Muscle layer of colon (tissue), 2 donors: ENCODE results near the gene GPC6.

ENCODE experiments used
- H3K27ac ChIP-seq: one replicate; pipeline ENCODE4 v1.7.0; 2013; ENCODE audit warnings: low read depth, mild to moderate bottlenecking, low read length, moderate library complexity
- H3K27me3 ChIP-seq, 2 donors: one replicate each; pipeline ENCODE4 v1.7.0; 2013; ENCODE audit warnings: low read length in 2 of 2, mild to moderate bottlenecking in 2 of 2; ENCODE audit not compliant: insufficient read depth in 2 of 2, control insufficient read depth in 1 of 2
- H3K36me3 ChIP-seq: one replicate; pipeline ENCODE4 v1.7.0; 2013; ENCODE audit warnings: mild to moderate bottlenecking, low read length; ENCODE audit not compliant: insufficient read depth
- H3K4me1 ChIP-seq: one replicate; pipeline ENCODE4 v1.7.0; 2013; ENCODE audit warnings: mild to moderate bottlenecking, low read length; ENCODE audit not compliant: insufficient read depth
- H3K4me3 ChIP-seq, 2 donors: one replicate each; pipeline ENCODE4 v1.7.0; 2013; ENCODE audit warnings: low read length in 2 of 2, low read depth in 1 of 2, mild to moderate bottlenecking in 1 of 2, moderate library complexity in 1 of 2
- H3K9ac ChIP-seq: one replicate; pipeline ENCODE4 v1.7.0; 2013; ENCODE audit warnings: low read length
- H3K9me3 ChIP-seq: one replicate; pipeline ENCODE4 v1.7.0; 2013; ENCODE audit warnings: mild to moderate bottlenecking, low read length
- donor health status: abdominal sarcoma.
- donor health status: Adenocarcinoma of cecum.

The GPC6 gene

DNA sequence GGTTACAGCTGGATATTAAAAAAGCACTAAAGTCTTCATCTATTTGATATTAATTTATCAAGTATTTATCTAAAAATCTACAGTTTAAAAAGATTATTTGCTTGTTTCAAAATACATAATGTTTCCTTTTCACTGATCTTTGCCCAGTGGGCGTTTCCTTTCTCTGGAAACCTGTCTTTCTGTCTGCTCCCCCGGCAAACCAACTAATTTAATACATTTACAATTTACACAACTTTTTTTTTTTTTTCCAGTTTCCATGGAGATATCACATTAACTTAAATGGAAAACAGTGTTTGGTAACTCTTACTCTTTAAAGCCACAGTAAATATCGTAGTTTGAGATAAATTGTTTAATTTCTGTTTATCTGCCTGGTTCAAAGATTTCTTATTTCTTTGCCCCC is 5.3 kb downstream of the GPC6 start:
- H3K27ac ChIP-seq = no peak overlapping the region
- no peak overlapping the region for H3K9ac ChIP-seq
- peaks cover 22% of the 10 kb centered on the region for H3K4me1 ChIP-seq

DNA sequence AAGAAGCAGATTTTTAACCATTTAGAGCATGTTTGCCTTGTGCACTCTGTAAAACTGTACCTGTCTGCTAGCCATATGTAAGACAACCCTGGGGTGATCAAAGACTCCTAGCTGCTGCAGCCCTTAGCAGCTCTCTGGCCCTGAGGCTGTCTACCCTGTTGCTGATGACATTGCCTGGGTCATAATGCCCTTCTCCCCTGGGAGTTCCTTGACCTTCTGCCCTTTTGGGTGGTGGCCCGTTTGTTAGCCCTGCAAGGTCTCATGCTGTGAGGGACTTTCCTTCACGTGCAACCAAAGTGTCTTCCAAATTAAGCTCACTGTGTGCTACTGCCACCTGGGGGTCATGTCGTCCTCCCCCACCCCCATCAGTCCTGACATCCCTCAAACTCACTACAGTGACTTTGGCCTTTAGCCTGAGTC is 7.4 kb downstream of the GPC6 start:
- no peak overlapping the region for H3K4me3 ChIP-seq

More for the DNA sequence above, 5.3 kb downstream of the GPC6 start:
- Histone ChIP-seq H3K4me3 (no peak overlapping the region), H3K9me3 (no peaks in the 10 kb centered on the region), H3K27me3 (peaks cover 0 to 4% of the 10 kb centered on the region in 2 donors), H3K36me3 (no peaks in the 10 kb centered on the region)

DNA sequence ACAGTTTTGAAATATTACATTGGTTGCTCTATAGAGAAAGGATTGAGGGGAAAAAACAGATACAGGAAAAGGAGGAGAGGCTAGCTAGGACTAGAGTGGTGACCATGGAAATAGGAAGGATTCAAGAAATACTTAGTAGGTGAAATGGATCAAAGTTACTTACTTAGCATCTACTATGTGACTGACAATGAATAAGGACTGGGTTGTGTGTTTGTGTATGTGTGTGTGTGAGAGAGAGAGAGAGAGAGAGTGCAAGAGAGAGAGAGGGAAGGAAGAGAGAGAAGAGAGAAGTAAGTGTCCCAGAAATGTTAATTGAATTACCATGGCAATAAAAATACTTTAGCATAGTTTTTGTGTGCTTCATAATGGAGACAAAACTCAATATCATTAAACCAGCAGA is 7.9 kb downstream of the GPC6 start:
- H3K27me3 ChIP-seq = no peaks in the 10 kb centered on the region
- H3K9me3 ChIP-seq = peaks cover 9% of the 10 kb centered on the region
- peak overlapping the region; percentile 7 for H3K27ac ChIP-seq
- no peak overlapping the region for H3K4me3 ChIP-seq
- H3K4me1 ChIP-seq = peaks cover 22% of the 10 kb centered on the region
- H3K36me3 ChIP-seq = no peaks in the 10 kb centered on the region
- H3K9ac ChIP-seq = no peak overlapping the region

More for the DNA sequence above, 7.4 kb downstream of the GPC6 start:
- Histone ChIP-seq H3K27ac (no peak overlapping the region), H3K9me3 (peaks cover 8% of the 10 kb centered on the region), H3K27me3 (no peaks in the 10 kb centered on the region), H3K36me3 (no peaks in the 10 kb centered on the region), H3K9ac (no peak overlapping the region), H3K4me1 (peaks cover 22% of the 10 kb centered on the region)

DNA sequence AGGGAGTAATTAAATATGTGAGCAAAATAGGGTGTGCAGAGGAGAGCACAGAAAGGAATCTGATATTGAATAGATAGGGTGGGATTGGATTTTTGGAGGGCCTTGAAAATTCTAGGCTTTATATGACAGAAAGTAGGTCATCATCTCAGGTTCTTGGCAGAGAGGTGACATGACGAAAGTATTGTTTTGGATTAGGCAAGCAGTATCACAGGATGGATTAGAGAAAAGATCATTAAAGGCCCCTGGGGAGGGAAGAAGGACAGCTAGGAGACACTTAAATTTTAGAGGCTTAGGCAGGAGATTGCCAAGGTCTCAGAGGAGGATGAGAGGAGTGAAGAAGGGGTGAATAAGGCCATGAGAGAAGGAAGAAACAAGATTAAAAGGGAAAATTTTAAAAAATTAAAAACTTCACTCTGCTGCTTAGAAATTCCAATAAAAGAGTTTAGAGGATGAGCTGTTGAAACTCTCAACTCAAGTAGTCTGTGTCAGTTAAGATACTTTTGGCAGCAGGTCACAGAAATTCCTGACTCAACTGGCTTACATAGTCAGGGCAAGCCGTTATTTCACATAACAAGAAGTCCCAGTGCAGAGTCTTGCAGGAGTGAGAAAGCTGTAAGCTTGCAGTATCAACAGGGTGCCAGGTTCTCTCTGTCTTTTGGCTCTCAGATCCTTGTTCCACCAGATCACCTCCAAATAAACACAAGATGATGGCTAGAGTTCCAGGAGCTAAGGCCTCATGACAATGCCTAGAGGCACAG is 8.8 kb downstream of the GPC6 start:
- Histone ChIP-seq H3K4me1 (peaks cover 16% of the 10 kb centered on the region), H3K9me3 (peaks cover 9% of the 10 kb centered on the region), H3K9ac (no peak overlapping the region), H3K27me3 (no peaks in the 10 kb centered on the region), H3K36me3 (no peaks in the 10 kb centered on the region), H3K4me3 (no peak overlapping the region), H3K27ac (no peak overlapping the region)

DNA sequence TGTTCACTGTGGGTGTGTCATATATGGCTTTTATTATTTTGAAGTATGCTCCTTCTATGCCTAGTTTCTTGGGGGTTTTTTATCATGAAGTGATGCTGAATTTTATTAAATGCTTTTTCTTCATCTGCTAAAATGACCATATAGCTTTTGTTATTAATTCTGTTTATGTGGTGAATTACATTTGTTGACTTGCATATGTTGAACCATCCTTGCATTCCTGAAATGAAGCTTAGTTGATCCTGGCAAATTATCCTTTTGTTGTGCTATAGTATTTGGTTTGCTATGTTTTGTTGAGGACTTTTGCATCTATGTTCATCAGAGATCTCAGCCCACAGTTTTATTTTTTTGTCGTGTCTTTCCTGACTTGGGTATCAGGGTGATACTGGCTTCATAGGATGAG is 12.1 kb downstream of the GPC6 start:
- Histone ChIP-seq H3K36me3 (no peaks in the 10 kb centered on the region), H3K9me3 (peaks cover 9% of the 10 kb centered on the region), H3K4me3 (no peak overlapping the region), H3K4me1 (peaks cover 15% of the 10 kb centered on the region), H3K27me3 (no peaks in the 10 kb centered on the region), H3K9ac (no peak overlapping the region), H3K27ac (no peak overlapping the region)

DNA sequence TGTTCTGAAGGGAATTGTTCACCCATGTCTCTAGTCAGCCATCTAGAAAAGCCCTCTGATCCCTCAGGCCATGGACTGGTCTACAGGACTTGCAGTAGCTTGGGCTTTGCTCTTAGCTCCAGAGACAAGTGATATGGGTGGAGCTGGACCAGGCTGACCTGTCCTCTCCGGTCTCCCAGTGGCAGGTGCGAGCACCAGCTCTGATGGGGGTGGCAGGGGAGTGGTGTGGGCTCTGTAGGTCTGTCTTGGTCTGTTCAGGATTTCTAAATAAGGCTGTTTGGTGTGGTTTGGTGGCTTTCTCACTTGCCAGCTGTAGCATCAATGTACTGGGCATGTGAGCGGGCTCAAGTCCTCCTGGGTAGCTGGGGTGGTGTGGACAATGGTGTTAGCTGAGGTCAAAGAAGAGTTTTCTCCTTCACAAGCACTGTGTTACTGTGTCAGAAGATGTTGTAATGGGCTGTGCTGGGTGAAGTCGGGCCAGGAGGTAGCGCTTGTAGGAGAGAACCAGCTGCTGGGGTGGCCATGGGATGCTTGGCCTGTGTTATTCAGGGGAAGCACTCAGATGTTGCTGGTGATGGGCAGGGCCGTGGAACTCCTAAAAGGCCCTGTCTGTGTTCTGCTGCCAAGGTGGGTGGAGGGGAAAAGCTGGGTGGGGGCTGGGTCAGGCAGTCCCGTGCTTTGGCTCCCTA is 16.9 kb downstream of the GPC6 start:
- Histone ChIP-seq H3K4me3 (peak overlapping the region in 1 of 2 donors; percentile 62), H3K4me1 (peaks cover 3% of the 10 kb centered on the region), H3K9ac (no peak overlapping the region), H3K27ac (no peak overlapping the region), H3K9me3 (peaks cover 6% of the 10 kb centered on the region), H3K36me3 (no peaks in the 10 kb centered on the region), H3K27me3 (no peaks in the 10 kb centered on the region)

DNA sequence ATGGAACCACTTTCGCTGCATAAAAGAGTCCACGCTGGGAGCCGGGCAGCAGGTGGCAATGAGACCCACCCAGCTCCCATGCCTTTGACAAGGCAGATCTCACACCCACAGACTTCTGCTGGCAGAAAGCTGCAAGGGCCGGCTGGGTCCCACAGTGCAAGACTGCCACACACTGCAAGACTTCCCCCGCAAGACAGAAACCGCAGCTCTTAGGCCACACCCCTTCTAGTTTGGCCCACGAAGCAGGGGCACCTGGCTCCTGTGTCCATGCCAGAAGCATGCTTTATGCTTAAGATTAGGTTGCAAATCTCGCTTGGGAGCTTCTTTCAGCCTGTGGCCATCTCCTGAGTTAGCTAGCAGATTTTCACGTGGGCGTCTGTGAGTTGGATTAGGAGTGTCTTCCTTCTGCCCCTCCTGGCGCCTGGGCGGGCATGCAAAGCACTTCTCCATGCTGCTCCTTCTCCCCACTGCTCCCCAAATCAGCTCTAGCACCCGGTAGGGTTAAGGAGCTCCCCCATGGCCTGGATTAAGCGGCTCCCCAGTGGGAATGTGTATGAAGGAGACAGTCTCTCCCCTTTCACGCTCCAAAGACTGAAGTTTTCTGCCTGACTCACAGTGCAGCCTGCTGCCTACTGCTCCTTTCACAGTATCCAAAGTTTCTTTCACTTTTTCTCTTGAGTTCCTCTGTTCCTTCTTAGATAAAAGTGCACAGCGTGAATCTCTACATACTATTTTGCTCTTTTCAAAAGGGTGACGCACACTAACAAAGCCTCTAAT is 17.7 kb downstream of the GPC6 start:
- H3K9me3 ChIP-seq = no peaks in the 10 kb centered on the region
- H3K4me3 ChIP-seq = peak overlapping the region; percentile 44 to 62
- H3K4me1 ChIP-seq = peaks cover 3% of the 10 kb centered on the region
- H3K27ac ChIP-seq = peak overlapping the region; percentile 16
- peak overlapping the region; percentile 28 for H3K9ac ChIP-seq
- no peaks in the 10 kb centered on the region for H3K36me3 ChIP-seq
- no peaks in the 10 kb centered on the region for H3K27me3 ChIP-seq

DNA sequence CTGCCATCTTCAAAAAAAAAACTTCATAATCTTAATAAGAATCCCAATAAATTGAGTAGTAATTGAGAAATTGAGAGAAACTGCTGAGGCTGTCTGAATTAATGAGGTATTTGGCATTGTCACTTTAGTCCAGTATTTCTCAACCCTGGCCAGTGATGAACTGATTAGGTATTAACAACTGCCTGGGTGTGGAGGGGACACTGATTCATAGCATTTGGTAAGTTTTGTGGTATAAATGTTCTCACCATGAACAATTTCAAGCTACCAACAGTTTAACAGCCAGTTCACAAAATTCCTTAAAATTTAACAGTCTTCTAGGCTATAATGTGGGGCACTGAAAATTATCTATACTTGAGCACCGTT is 18.3 kb downstream of the GPC6 start:
- Histone ChIP-seq H3K27me3 (no peaks in the 10 kb centered on the region), H3K27ac (peak overlapping the region; percentile 4), H3K9me3 (no peaks in the 10 kb centered on the region), H3K4me1 (peaks cover 3% of the 10 kb centered on the region), H3K4me3 (peak overlapping the region; percentile 44 to 62), H3K9ac (peak overlapping the region; percentile 28), H3K36me3 (no peaks in the 10 kb centered on the region)

DNA sequence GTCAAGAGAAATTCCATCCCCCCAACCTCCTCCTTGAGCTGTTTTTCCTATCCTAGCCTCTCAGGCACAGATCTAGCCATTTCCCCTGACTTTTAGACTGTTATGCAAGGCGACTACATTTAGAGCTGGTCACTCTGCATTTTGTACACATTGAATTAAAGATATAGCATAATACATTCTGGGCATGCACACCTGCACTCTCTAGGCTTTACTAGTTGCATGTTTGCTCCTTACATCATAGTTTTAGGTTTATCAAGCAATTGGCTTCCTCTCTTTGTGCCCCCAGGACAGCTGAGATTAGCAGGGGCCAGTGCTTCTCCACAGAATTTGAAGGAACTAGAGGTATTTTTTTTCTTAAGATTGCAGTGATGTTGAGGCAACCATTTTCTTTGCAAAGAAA is 19.5 kb downstream of the GPC6 start:
- no peaks in the 10 kb centered on the region for H3K9me3 ChIP-seq
- no peaks in the 10 kb centered on the region for H3K36me3 ChIP-seq
- no peak overlapping the region for H3K4me3 ChIP-seq
- H3K27me3 ChIP-seq = no peaks in the 10 kb centered on the region
- H3K27ac ChIP-seq = no peak overlapping the region
- H3K4me1 ChIP-seq = peaks cover 3% of the 10 kb centered on the region
- H3K9ac ChIP-seq = no peak overlapping the region

DNA sequence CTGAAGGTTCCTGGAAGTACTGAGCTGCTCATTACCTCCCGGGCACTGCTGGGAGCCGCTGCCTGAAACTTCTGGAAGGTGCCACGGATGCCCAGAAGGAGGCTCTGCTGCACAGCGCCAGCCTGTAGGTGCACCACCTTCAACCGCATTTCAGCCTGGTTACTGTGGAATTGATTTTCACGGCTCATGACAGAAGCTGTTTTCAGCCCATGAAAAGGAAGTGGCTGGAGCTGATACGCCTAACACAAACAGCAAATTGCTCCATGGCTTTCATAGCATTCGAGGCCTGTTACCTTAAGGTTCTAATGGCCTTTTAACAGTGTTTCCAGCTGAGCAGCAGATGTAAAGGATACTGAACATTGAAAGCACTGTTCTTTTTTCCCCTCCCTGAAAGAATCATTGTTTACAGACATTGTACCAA is 22.0 kb downstream of the GPC6 start:
- no peak overlapping the region for H3K27ac ChIP-seq

More for the DNA sequence above, 22.0 kb downstream of the GPC6 start:
- H3K4me3 ChIP-seq = no peak overlapping the region
- H3K36me3 ChIP-seq = no peaks in the 10 kb centered on the region
- H3K9ac ChIP-seq = no peak overlapping the region
- no peaks in the 10 kb centered on the region for H3K27me3 ChIP-seq
- no peaks in the 10 kb centered on the region for H3K9me3 ChIP-seq
- H3K4me1 ChIP-seq = peaks cover 3% of the 10 kb centered on the region
